GM23248 (cell line): ENCODE results near the gene CNR2. TPM values are rescaled to one million over a fixed set of nuclear protein-coding genes. Genes with fewer than 3 reads are reported as not detected.

ENCODE experiments used
- DNase-seq: peaks from one replicate; pipeline ENCODE4 v3.0.0-alpha.2; 2015
- H2AFZ ChIP-seq: fragments of 200-600 bp; sonication (generic); 2 replicates; pipeline ENCODE4 v1.6.1; 2016; ENCODE audit warnings: antibody characterized with exemption
- H3F3A ChIP-seq: fragments of 200-600 bp; sonication (generic); 2 replicates; pipeline ENCODE4 v1.6.1; 2016; ENCODE audit warnings: mild to moderate bottlenecking, antibody characterized with exemption, mixed run types; ENCODE audit not compliant: insufficient read depth
- H3K27ac ChIP-seq: fragments of 200-600 bp; sonication (generic); 2 replicates; pipeline ENCODE4 v1.5.1; 2016; ENCODE audit warnings: mild to moderate bottlenecking
- H3K27me3 ChIP-seq: fragments of 200-600 bp; sonication (generic); replicated peaks from 2 replicates; pipeline ENCODE4 v1.6.1; 2016; ENCODE audit warnings: mild to moderate bottlenecking; ENCODE audit not compliant: insufficient read depth
- H3K36me3 ChIP-seq: fragments of 200-600 bp; sonication (generic); 2 replicates; pipeline ENCODE4 v1.6.1; 2016; ENCODE audit warnings: low read depth, mild to moderate bottlenecking
- H3K4me1 ChIP-seq: fragments of 200-600 bp; sonication (generic); 2 replicates; pipeline ENCODE4 v1.6.1; 2016; ENCODE audit warnings: mild to moderate bottlenecking; ENCODE audit not compliant: insufficient read depth
- H3K4me2 ChIP-seq: fragments of 200-600 bp; sonication (generic); one replicate; pipeline ENCODE4 v1.6.1; 2016; ENCODE audit warnings: mild to moderate bottlenecking; ENCODE audit not compliant: unreplicated experiment
- H3K4me3 ChIP-seq: fragments of 200-600 bp; sonication (generic); 2 replicates; pipeline ENCODE4 v1.5.1; 2016; ENCODE audit warnings: mild to moderate bottlenecking
- H3K79me2 ChIP-seq: fragments of 200-600 bp; sonication (generic); 2 replicates; pipeline ENCODE4 v1.6.1; 2016; ENCODE audit warnings: mild to moderate bottlenecking; ENCODE audit not compliant: insufficient read depth
- H3K9ac ChIP-seq: fragments of 200-600 bp; sonication (generic); 2 replicates; pipeline ENCODE4 v1.6.1; 2016; ENCODE audit warnings: mild to moderate bottlenecking
- H3K9me2 ChIP-seq: fragments of 200-600 bp; sonication (generic); 2 replicates; pipeline ENCODE4 v1.6.1; 2016; ENCODE audit warnings: mixed run types, mild to moderate bottlenecking, moderate library complexity; ENCODE audit not compliant: insufficient read depth
- H3K9me3 ChIP-seq: fragments of 200-600 bp; sonication (generic); one replicate; pipeline ENCODE4 v1.6.1; 2017; ENCODE audit warnings: low read depth
- H4K20me1 ChIP-seq: fragments of 200-600 bp; sonication (generic); 2 replicates; pipeline ENCODE4 v1.6.0; 2016; ENCODE audit not compliant: insufficient read depth
- EZH2 ChIP-seq: fragments of 200-600 bp; sonication (generic); IDR thresholded peaks from 2 replicates; pipeline ENCODE4 v1.6.1; 2018; ENCODE audit warnings: antibody characterized with exemption, mild to moderate bottlenecking; ENCODE audit not compliant: insufficient read depth, poor library complexity, severe bottlenecking
- EZH2phosphoT487 ChIP-seq: fragments of 200-600 bp; sonication (generic); IDR thresholded peaks from 2 replicates; pipeline ENCODE4 v1.6.1; 2018; ENCODE audit warnings: antibody characterized with exemption, moderate library complexity, mild to moderate bottlenecking, low read depth; ENCODE audit not compliant: insufficient read depth
- WGBS, 2 experiments: methylation state at CpG; one replicate each; pipeline ENCODE4 v1.1.6; 2015 to 2017; ENCODE audit warnings: low lambda C conversion rate in 2 of 2, low coverage in 1 of 2; ENCODE audit errors: missing lambda C conversion rate in 2 of 2; 5-methylcytosine and 5-hydroxymethylcytosine counted together
- in situ Hi-C: fragments of 300-500 bp; cut with MboI; formaldehyde crosslinking; loops from 2 replicates; pipeline ENCODE4 v1.15.0; 2020
- polyA plus RNA-seq: library from polyadenylated mRNA; unstranded; fragments of >200 nt; fragmentation: Nextera tagmentation; extraction: Ambion mirVana; gene quantifications from 2 replicates; pipeline ENCODE4 v1.2.1, GENCODE V29; 2016
- total RNA-seq: library from RNA; depleted of rRNA; stranded (reverse); fragments of >200 nt; shearing (Covaris generic); gene quantifications from 2 replicates; pipeline ENCODE4 v1.2.3, GENCODE V29; 2014

CNR2 gene
- total and polyA plus RNA-seq, 2 experiments from 2014 or later = not detected

DNA sequence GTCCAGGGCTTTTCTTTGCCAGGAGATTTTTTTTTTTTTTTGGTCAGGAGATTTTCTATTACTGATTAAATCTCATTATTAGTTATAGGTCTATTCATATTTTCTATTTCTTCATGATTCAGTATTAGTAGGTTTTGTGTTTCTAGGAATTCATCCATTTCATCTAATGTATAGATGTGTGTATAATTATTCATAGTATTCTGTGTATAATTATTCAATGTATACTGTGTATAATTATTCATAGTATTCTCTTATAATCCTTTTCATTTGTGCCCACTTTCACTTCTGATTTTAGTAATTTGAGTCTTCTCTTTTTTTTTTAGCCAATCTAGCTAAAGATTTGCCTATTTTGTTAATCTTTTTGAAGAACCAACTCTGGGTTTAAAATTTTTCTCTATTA, 34.2 kb upstream of the CNR2 start:
- H3K4me3 ChIP-seq = no peak overlapping the region
- TF ChIP-seq EZH2 (no peak), EZH2phosphoT487 (no peak)
- no peak overlapping the region for H3K9ac ChIP-seq
- no peaks in the 10 kb centered on the region for H3K27me3 ChIP-seq
- H3K9me2 ChIP-seq = no peaks in the 10 kb centered on the region
- H4K20me1 ChIP-seq = no peaks in the 10 kb centered on the region
- no peaks in the 10 kb centered on the region for H3K36me3 ChIP-seq
- peaks cover 13% of the 10 kb centered on the region; the same call in 1 of the 2 replicates for H3F3A ChIP-seq
- H3K4me1 ChIP-seq = peaks cover 13% of the 10 kb centered on the region
- in situ Hi-C loops = no loop called here
- no peak for DNase-seq
- no peak overlapping the region for H3K4me2 ChIP-seq
- no peak overlapping the region for H3K27ac ChIP-seq
- no peak overlapping the region for H2AFZ ChIP-seq
- no peaks in the 10 kb centered on the region for H3K79me2 ChIP-seq
- H3K9me3 ChIP-seq = no peaks in the 10 kb centered on the region

DNA sequence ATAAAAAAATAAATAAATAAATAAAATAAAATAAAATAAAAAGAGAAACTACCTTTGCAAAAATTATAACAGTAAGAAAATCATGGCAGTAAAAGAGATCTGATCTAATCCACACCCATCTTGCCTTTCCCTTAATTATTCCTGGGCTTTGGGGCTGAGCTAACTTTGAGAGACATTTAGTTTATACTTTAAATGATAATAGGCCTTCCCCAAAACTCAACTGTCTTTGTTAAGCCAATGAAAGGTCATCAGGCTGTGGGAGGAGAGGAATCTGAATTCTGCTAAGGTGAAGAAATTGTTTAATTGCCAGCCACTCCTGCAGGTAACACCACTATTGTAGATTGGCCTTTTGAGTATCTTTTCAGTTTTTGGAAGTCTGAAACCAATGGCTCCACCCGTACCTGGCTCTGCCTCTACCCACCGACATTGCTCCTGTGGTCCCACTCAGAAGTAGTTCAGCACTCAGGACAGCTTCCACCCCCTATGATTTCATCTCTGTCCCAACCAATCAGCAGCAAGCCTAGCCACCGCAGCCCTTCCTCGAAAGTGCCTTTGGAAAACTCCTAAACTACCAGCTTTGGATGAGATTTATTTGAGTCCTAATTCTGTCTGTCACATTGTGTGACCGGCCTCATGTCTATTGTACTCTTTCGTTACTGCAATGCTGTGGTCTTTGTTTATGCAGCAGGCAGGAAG, 23.5 kb upstream of the CNR2 start:
- Histone ChIP-seq H4K20me1 (no peaks in the 10 kb centered on the region), H3K79me2 (no peaks in the 10 kb centered on the region), H3K27me3 (no peaks in the 10 kb centered on the region), H3K4me3 (no peak overlapping the region), H3K4me1 (peaks cover 7% of the 10 kb centered on the region), H3K9ac (no peak overlapping the region), H3K9me3 (no peaks in the 10 kb centered on the region), H3K4me2 (no peak overlapping the region), H3K36me3 (no peaks in the 10 kb centered on the region), H3F3A (peaks cover 10% of the 10 kb centered on the region), H2AFZ (no peak overlapping the region), H3K27ac (no peak overlapping the region), H3K9me2 (no peaks in the 10 kb centered on the region)
- TF ChIP-seq EZH2 (no peak), EZH2phosphoT487 (no peak)
- 17% methylated on average over 6 of the region's 6 CpGs for WGBS, 2 experiments
- peak; percentile 36 for DNase-seq
- in situ Hi-C loops = no loop called here

DNA sequence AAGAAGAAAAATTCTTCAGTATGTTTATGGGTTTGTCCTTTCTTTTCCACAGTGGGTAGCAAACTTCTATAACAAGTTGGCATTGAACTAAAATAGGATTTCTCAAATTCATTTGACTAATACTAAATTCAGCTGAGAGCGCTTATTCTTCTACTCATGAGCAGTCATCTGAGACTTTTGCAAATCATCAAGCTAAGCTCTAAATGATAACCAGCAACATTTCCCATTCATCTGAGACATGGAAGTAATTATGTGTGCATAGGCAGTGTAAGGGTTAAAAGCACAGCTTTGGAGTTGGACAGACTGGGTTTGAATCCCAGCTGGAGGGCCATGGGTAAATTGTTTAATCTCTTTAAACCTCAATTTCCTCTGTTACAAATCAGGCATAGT, 18.3 kb upstream of the CNR2 start:
- Histone ChIP-seq H3K27ac (peak overlapping the region; percentile 90), H3K4me2 (peak overlapping the region; percentile 89)
- in situ Hi-C loops = no loop called here

DNA sequence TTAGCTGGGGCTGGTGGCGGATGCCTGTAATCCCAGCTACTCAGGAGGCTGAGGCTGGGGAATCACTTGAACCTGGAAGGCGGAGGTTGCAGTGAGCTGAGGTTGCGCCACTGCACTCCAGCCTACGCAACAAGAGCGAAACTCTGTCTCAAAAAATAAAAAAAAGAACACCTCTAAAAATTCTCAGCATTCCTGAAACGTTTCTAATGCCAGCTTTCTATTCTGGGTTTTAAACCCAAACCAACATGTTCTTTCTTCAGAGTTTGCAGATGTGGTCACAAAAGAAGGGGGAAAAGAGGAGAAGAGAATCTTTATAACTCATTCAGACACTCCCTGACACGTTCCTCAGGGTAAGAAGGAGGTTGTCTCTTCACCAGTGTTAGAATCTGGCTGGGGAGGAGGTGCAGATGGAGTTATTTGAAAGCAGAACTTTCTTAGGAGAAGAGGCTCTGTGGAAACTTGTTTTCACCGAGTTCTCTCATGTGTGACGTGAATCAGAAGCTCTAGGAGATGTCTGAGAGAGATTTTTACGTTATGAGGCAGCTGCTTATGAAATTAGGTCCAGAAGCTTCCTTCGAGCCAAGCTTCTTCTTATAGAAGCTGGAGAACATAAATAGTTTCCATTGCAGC, 17.8 kb upstream of the CNR2 start:
- H3K36me3 ChIP-seq = no peaks in the 10 kb centered on the region
- no peaks in the 10 kb centered on the region for H3K27me3 ChIP-seq
- 21 to 28% methylated on average over 11 of the region's 11 CpGs for WGBS, 2 experiments
- peak overlapping the region; percentile 64 for H3K4me3 ChIP-seq
- H3K4me2 ChIP-seq = peak overlapping the region; percentile 89
- no peaks in the 10 kb centered on the region for H3K79me2 ChIP-seq
- H3K27ac ChIP-seq = peak overlapping the region; percentile 90
- TF ChIP-seq EZH2 (no peak), EZH2phosphoT487 (no peak)
- H3F3A ChIP-seq = peaks cover 24% of the 10 kb centered on the region
- H3K9me2 ChIP-seq = no peaks in the 10 kb centered on the region
- peak overlapping the region; percentile 87 for H2AFZ ChIP-seq
- H3K4me1 ChIP-seq = peaks cover 21% of the 10 kb centered on the region
- no peaks in the 10 kb centered on the region for H3K9me3 ChIP-seq
- DNase-seq = peak; percentile 88
- in situ Hi-C loops = no loop called here
- peak overlapping the region; percentile 73 for H3K9ac ChIP-seq
- no peaks in the 10 kb centered on the region for H4K20me1 ChIP-seq

More for the DNA sequence above, 18.3 kb upstream of the CNR2 start:
- Histone ChIP-seq H3K4me3 (peak overlapping the region; percentile 64), H3F3A (peaks cover 24% of the 10 kb centered on the region), H3K27me3 (no peaks in the 10 kb centered on the region), H3K79me2 (no peaks in the 10 kb centered on the region), H3K9ac (peak overlapping the region; percentile 73), H3K9me3 (no peaks in the 10 kb centered on the region), H3K36me3 (no peaks in the 10 kb centered on the region), H3K4me1 (peaks cover 21% of the 10 kb centered on the region), H3K9me2 (no peaks in the 10 kb centered on the region), H4K20me1 (no peaks in the 10 kb centered on the region), H2AFZ (peak overlapping the region; percentile 87)
- no peak for TF ChIP-seq EZH2phosphoT487
- no peak for TF ChIP-seq EZH2
- DNase-seq = no peak
- WGBS, 2 experiments = 6 to 18% methylated on average over 1 of the region's 1 CpG
